BLaER1 treated with 17β-estradiol and CSF1 and Interleukin-3, amounts not matched to agents 10 nM and 100 nM (cell line): ENCODE results near the gene PLXNA3.
A peak's percentile ranks its signal among the peaks of the same experiment; 100 is the strongest.

ENCODE experiments used
- H3K27ac ChIP-seq, 11 experiments: shearing (Covaris generic); formaldehyde crosslinking; 2 replicates each; pipeline ENCODE4 v1.8.1; 2022
- H3K27me3 ChIP-seq, 11 experiments: shearing (Covaris generic); formaldehyde crosslinking; 2 replicates each; pipeline ENCODE4 v1.8.1; 2022
- H3K36me3 ChIP-seq, 11 experiments: shearing (Covaris generic); formaldehyde crosslinking; 2 replicates each; pipeline ENCODE4 v1.8.1; 2022
- H3K4me1 ChIP-seq, 10 experiments: shearing (Covaris generic); formaldehyde crosslinking; 2 replicates each; pipeline ENCODE4 v1.8.1; 2022
- H3K4me2 ChIP-seq, 11 experiments: shearing (Covaris generic); formaldehyde crosslinking; 2 replicates each; pipeline ENCODE4 v1.8.1; 2022
- H3K4me3 ChIP-seq, 10 experiments: shearing (Covaris generic); formaldehyde crosslinking; 2 replicates each; pipeline ENCODE4 v1.8.1; 2022
- H3K9ac ChIP-seq, 11 experiments: shearing (Covaris generic); formaldehyde crosslinking; 2 replicates each; pipeline ENCODE4 v1.8.1; 2022
- H3K9me3 ChIP-seq, 11 experiments: shearing (Covaris generic); formaldehyde crosslinking; replicated peaks in 1 of 11; 2 replicates each; pipeline ENCODE4 v1.8.1; 2022
- H4K20me1 ChIP-seq, 11 experiments: shearing (Covaris generic); formaldehyde crosslinking; 2 replicates each; pipeline ENCODE4 v1.8.1; 2022
- Cebpa-rat ChIP-seq, 11 experiments: shearing (Covaris generic); IDR thresholded peaks; 2 replicates each; pipeline ENCODE4 v1.8.1; 2022

PLXNA3 gene

GRCh38 chrX:154458116-154458953, at the start of gene PLXNA3:
Gene PLXNA3 (plus strand): TSS chrX:154458281. CDS start chrX:154460184, 1,903 bp downstream.
- Histone ChIP-seq H3K4me2 (peak within 1 kb of the TSS; percentile 87 to 94 (median 90)), H3K4me3 (peak within 1 kb of the TSS; percentile 78 to 87 (median 83)), H3K4me1 (peaks cover 12 to 22% (median 14%) of the 10 kb centered on the region in 10 experiments; a peak in 19 of 20 replicates), H3K36me3 (peaks cover 19 to 33% (median 27%) of the 10 kb centered on the region in 11 experiments; a peak in 20 of 22 replicates), H4K20me1 (peaks cover 39 to 54% (median 41%) of the 10 kb centered on the region in 11 experiments; a peak in 21 of 22 replicates), H3K27me3 (peaks cover 6 to 39% (median 15%) of the 10 kb centered on the region in 11 experiments; a peak in 16 of 22 replicates), H3K27ac (peak within 1 kb of the TSS; percentile 85 to 95 (median 91)), H3K9me3 (peaks cover 0 to 48% (median 14%) of the 10 kb centered on the region in 11 experiments; a peak in 13 of 22 replicates), H3K9ac (peak within 1 kb of the TSS; percentile 86 to 96 (median 92))
- TF ChIP-seq Cebpa-rat (IDR thresholded peaks at IDR 0.05): no peak

- peak overlapping the region; percentile 63 to 81 (median 75) for H3K9ac ChIP-seq
- peaks cover 30 to 43% (median 36%) of the 10 kb centered on the region in 10 experiments for H3K4me1 ChIP-seq
- H3K4me3 ChIP-seq: peak overlapping the region; percentile 47 to 69 (median 56)
- peaks cover 0 to 21% (median 0%) of the 10 kb centered on the region in 11 experiments; a peak in 6 of 22 replicates for H4K20me1 ChIP-seq
- H3K27ac ChIP-seq: peak overlapping the region in 10 of 11 experiments; percentile 11 to 88 (median 67); a peak in 21 of 22 replicates
- TF ChIP-seq Cebpa-rat (IDR thresholded peaks at IDR 0.05): no peak
- peaks cover 0 to 33% (median 7%) of the 10 kb centered on the region in 11 experiments; a peak in 14 of 22 replicates for H3K27me3 ChIP-seq
- peak overlapping the region; percentile 79 to 91 (median 87) for H3K4me2 ChIP-seq
- peaks cover 0 to 31% (median 13%) of the 10 kb centered on the region in 11 experiments; a peak in 17 of 22 replicates for H3K9me3 ChIP-seq
- H3K36me3 ChIP-seq: peaks cover 0 to 14% (median 2%) of the 10 kb centered on the region in 11 experiments; a peak in 4 of 22 replicates
Observed at GRCh38 chrX:154408659-154409221, 49.3 kb upstream of the PLXNA3 start.

- no peak for TF ChIP-seq Cebpa-rat (IDR thresholded peaks at IDR 0.05)
- peak within 1 kb of the TSS in 10 of 11 experiments; percentile 11 to 88 (median 67); a peak in 21 of 22 replicates for H3K27ac ChIP-seq
- H3K27me3 ChIP-seq: peaks cover 0 to 37% (median 7%) of the 10 kb centered on the region in 11 experiments; a peak in 14 of 22 replicates
- peaks cover 30 to 43% (median 36%) of the 10 kb centered on the region in 10 experiments for H3K4me1 ChIP-seq
- H4K20me1 ChIP-seq: peaks cover 0 to 19% (median 0%) of the 10 kb centered on the region in 11 experiments; a peak in 5 of 22 replicates
- H3K9me3 ChIP-seq: peaks cover 0 to 27% (median 13%) of the 10 kb centered on the region in 11 experiments; a peak in 17 of 22 replicates
- H3K9ac ChIP-seq: peak within 1 kb of the TSS; percentile 63 to 81 (median 75)
- peak within 1 kb of the TSS; percentile 47 to 69 (median 56) for H3K4me3 ChIP-seq
- peaks cover 0 to 17% (median 4%) of the 10 kb centered on the region in 11 experiments; a peak in 4 of 22 replicates for H3K36me3 ChIP-seq
- peak within 1 kb of the TSS; percentile 79 to 91 (median 87) for H3K4me2 ChIP-seq
Observed at GRCh38 chrX:154409222-154409871, 48.7 kb upstream of the PLXNA3 start, which contains the start of gene DNASE1L1. Gene DNASE1L1 (minus strand): TSS chrX:154409254. CDS start chrX:154405568, 3,686 bp downstream.

- Histone ChIP-seq H3K27ac (peak overlapping the region; percentile 64 to 89 (median 86)), H3K9ac (peak overlapping the region; percentile 79 to 92 (median 84)), H3K36me3 (peaks cover 0 to 20% (median 4%) of the 10 kb centered on the region in 11 experiments; a peak in 5 of 22 replicates)
Observed at GRCh38 chrX:154411981-154412340, 46.1 kb upstream of the PLXNA3 start.

GRCh38 chrX:154412468-154412867, 45.6 kb upstream of the PLXNA3 start:
- peaks cover 0 to 20% (median 4%) of the 10 kb centered on the region in 11 experiments; a peak in 5 of 22 replicates for H3K36me3 ChIP-seq

More at GRCh38 chrX:154411981-154412340, 46.1 kb upstream of the PLXNA3 start:
- no peak for TF ChIP-seq Cebpa-rat (IDR thresholded peaks at IDR 0.05)
- H4K20me1 ChIP-seq: peaks cover 0 to 9% (median 0%) of the 10 kb centered on the region in 11 experiments; a peak in 1 of 22 replicates
- peak overlapping the region; percentile 79 to 91 (median 88) for H3K4me2 ChIP-seq
- H3K27me3 ChIP-seq: peaks cover under 1 to 37% (median 9%) of the 10 kb centered on the region in 11 experiments; a peak in 15 of 22 replicates
- peak overlapping the region; percentile 67 to 82 (median 78) for H3K4me3 ChIP-seq
- H3K9me3 ChIP-seq: peaks cover 0 to 27% (median 13%) of the 10 kb centered on the region in 11 experiments; a peak in 17 of 22 replicates
- peaks cover 30 to 39% (median 35%) of the 10 kb centered on the region in 10 experiments for H3K4me1 ChIP-seq

GRCh38 chrX:154413142-154413541, 44.9 kb upstream of the PLXNA3 start:
- Histone ChIP-seq H3K9ac (peak overlapping the region in 7 of 11 experiments; percentile 81 to 92 (median 86); a peak in 10 of 22 replicates), H3K27me3 (peaks cover 7 to 46% (median 20%) of the 10 kb centered on the region in 11 experiments; a peak in 18 of 22 replicates), H4K20me1 (peaks cover 0 to 10% (median 0%) of the 10 kb centered on the region in 11 experiments; a peak in 6 of 22 replicates), H3K4me2 (peak overlapping the region; percentile 79 to 91 (median 88); a peak in 18 of 22 replicates), H3K4me3 (peak overlapping the region in 1 of 10 experiments; percentile 82; a peak in 2 of 20 replicates), H3K4me1 (peaks cover 23 to 38% (median 32%) of the 10 kb centered on the region in 10 experiments), H3K27ac (peak overlapping the region in 9 of 11 experiments; percentile 80 to 89 (median 88); a peak in 17 of 22 replicates), H3K9me3 (peaks cover 0 to 27% (median 13%) of the 10 kb centered on the region in 11 experiments; a peak in 17 of 22 replicates), H3K36me3 (peaks cover 0 to 20% (median 4%) of the 10 kb centered on the region in 11 experiments; a peak in 5 of 22 replicates)
- no peak for TF ChIP-seq Cebpa-rat (IDR thresholded peaks at IDR 0.05)

More at GRCh38 chrX:154412468-154412867, 45.6 kb upstream of the PLXNA3 start:
- 0 out of 22 replicates have a peak, but pooled peaks of 1 of the 11 experiments have one; percentile 22 for TF ChIP-seq Cebpa-rat (IDR thresholded peaks at IDR 0.05)
- Histone ChIP-seq H4K20me1 (peaks cover 0 to 9% (median 0%) of the 10 kb centered on the region in 11 experiments; a peak in 4 of 22 replicates), H3K27ac (peak overlapping the region in 10 of 11 experiments; percentile 71 to 89 (median 87); a peak in 19 of 22 replicates), H3K4me3 (peak overlapping the region; percentile 67 to 82 (median 78)), H3K27me3 (peaks cover 5 to 43% (median 14%) of the 10 kb centered on the region in 11 experiments; a peak in 18 of 22 replicates), H3K9me3 (peaks cover 0 to 27% (median 13%) of the 10 kb centered on the region in 11 experiments; a peak in 17 of 22 replicates), H3K4me1 (peaks cover 30 to 39% (median 34%) of the 10 kb centered on the region in 10 experiments), H3K9ac (peak overlapping the region; percentile 79 to 92 (median 84); a peak in 21 of 22 replicates), H3K4me2 (peak overlapping the region; percentile 79 to 91 (median 88))

- H4K20me1 ChIP-seq: peaks cover 0 to 29% (median 3%) of the 10 kb centered on the region in 11 experiments; a peak in 8 of 22 replicates
- no peak for TF ChIP-seq Cebpa-rat (IDR thresholded peaks at IDR 0.05)
- H3K36me3 ChIP-seq: peaks cover 0 to 30% (median 4%) of the 10 kb centered on the region in 11 experiments; a peak in 8 of 22 replicates
- peaks cover 0 to 8% (median 3%) of the 10 kb centered on the region in 11 experiments; a peak in 8 of 22 replicates for H3K9me3 ChIP-seq
- no peak overlapping the region for H3K9ac ChIP-seq
- H3K27ac ChIP-seq: no peak overlapping the region
- no peak overlapping the region for H3K4me3 ChIP-seq
- peaks cover 10 to 14% (median 11%) of the 10 kb centered on the region in 10 experiments; a peak in 19 of 20 replicates for H3K4me1 ChIP-seq
- no peak overlapping the region for H3K4me2 ChIP-seq
- H3K27me3 ChIP-seq: peaks cover 39 to 74% (median 52%) of the 10 kb centered on the region in 11 experiments; a peak in 21 of 22 replicates
Observed at GRCh38 chrX:154417157-154417556, 40.9 kb upstream of the PLXNA3 start.
